Calu3 (cell line): Measurements from ENCODE around the gene TANC1. TPM values are rescaled to one million over a fixed set of nuclear protein-coding genes. Genes with fewer than 3 reads are reported as not detected.

Experiments
- BruUV-seq: library from RNA; stranded (reverse); fragments of 400-500 nt; replicated peaks from 2 replicates; lab custom pipeline; 2021; lab: Mats Ljungman, UMichigan
- CTCF ChIA-PET: fragments of 300-600 bp; sonication (Branson Sonifier 250); formaldehyde crosslinking; loops from one replicate; lab custom pipeline; 2022; ENCODE audit warnings: antibody characterized with exemption; lab: Charles Lee
- DNase-seq: peaks from one replicate; pipeline ENCODE4 v3.0.0; 2022
- H3K27ac Mint-ChIP-seq: one replicate; pipeline ENCODE4 v1.8.0; 2022; ENCODE audit warnings: mixed read lengths; ENCODE audit not compliant: unreplicated experiment
- H3K27me3 Mint-ChIP-seq: one replicate; pipeline ENCODE4 v1.8.0; 2022; ENCODE audit warnings: mixed read lengths; ENCODE audit not compliant: unreplicated experiment
- H3K36me3 Mint-ChIP-seq: one replicate; pipeline ENCODE4 v1.8.0; 2022; ENCODE audit warnings: mild to moderate bottlenecking, moderate library complexity, mixed read lengths; ENCODE audit not compliant: insufficient read depth, unreplicated experiment
- H3K4me1 Mint-ChIP-seq: one replicate; pipeline ENCODE4 v1.8.0; 2022; ENCODE audit warnings: mild to moderate bottlenecking, low read depth, mixed read lengths; ENCODE audit not compliant: unreplicated experiment
- H3K4me3 Mint-ChIP-seq: one replicate; pipeline ENCODE4 v1.8.0; 2022; ENCODE audit warnings: mild to moderate bottlenecking, low read depth, moderate library complexity, mixed read lengths; ENCODE audit not compliant: unreplicated experiment
- H3K9me3 Mint-ChIP-seq: one replicate; pipeline ENCODE4 v1.8.0; 2022; ENCODE audit warnings: low read depth, mixed read lengths; ENCODE audit not compliant: unreplicated experiment
- CTCF ChIP-seq: fragments of 200-600 bp; IDR thresholded peaks from one replicate; pipeline ENCODE4 v1.8.0; 2022; ENCODE audit warnings: antibody characterized with exemption; ENCODE audit not compliant: unreplicated experiment
- intact Hi-C: fragments of 100-400 bp; cut with micrococcal nuclease; formaldehyde crosslinking; loops from one replicate; pipeline ENCODE4 v1.10.0; 2022; ENCODE audit not compliant: unreplicated experiment
- total RNA-seq: library from RNA; stranded (reverse); gene quantifications from 2 replicates; pipeline ENCODE4 v1.2.3, GENCODE V29; 2022

TANC1 gene
- total RNA-seq, 1 experiment from 2014 or later, result 41.2 TPM

GRCh38 chr2:159270744-159271379, 302.4 kb downstream of the TANC1 start:
- DNase-seq, result no peak
- H3K9me3 Mint-ChIP-seq, result no peaks in the 10 kb centered on the region
- H3K27me3 Mint-ChIP-seq, result no peaks in the 10 kb centered on the region
- H3K27ac Mint-ChIP-seq, result no peak overlapping the region
- CTCF ChIA-PET, result interaction anchor here (0.6 kb wide), 1 partner anchor 10 kb away, joined by 4 read pairs; no protein-coding TSS in a partner anchor
- no peaks in the 10 kb centered on the region for H3K4me1 Mint-ChIP-seq
- no peaks in the 10 kb centered on the region for H3K36me3 Mint-ChIP-seq
- H3K4me3 Mint-ChIP-seq, result no peak overlapping the region
- no TSS peak for BruUV-seq
- intact Hi-C loops, result no loop called here
- TF ChIP-seq CTCF, result no peak

- no TSS peak for BruUV-seq
- TF ChIP-seq CTCF, result no peak
- no peaks in the 10 kb centered on the region for H3K9me3 Mint-ChIP-seq
- H3K27ac Mint-ChIP-seq, result no peak overlapping the region
- CTCF ChIA-PET, result no interaction called here
- intact Hi-C loops, result no loop called here
- H3K27me3 Mint-ChIP-seq, result no peaks in the 10 kb centered on the region
- H3K4me1 Mint-ChIP-seq, result no peaks in the 10 kb centered on the region
- no peak overlapping the region for H3K4me3 Mint-ChIP-seq
- no peaks in the 10 kb centered on the region for H3K36me3 Mint-ChIP-seq
- no peak for DNase-seq
These were observed 303.7 kb downstream of the TANC1 start for GRCh38 chr2:159272156-159272555.

GRCh38 chr2:159275111-159275510, 306.7 kb downstream of the TANC1 start:
- no peaks in the 10 kb centered on the region for H3K9me3 Mint-ChIP-seq
- no peaks in the 10 kb centered on the region for H3K36me3 Mint-ChIP-seq
- H3K4me3 Mint-ChIP-seq, result no peak overlapping the region
- no peak for TF ChIP-seq CTCF
- no TSS peak for BruUV-seq
- DNase-seq, result no peak
- H3K4me1 Mint-ChIP-seq, result no peaks in the 10 kb centered on the region
- intact Hi-C loops, result no loop called here
- CTCF ChIA-PET, result no interaction called here
- H3K27ac Mint-ChIP-seq, result no peak overlapping the region
- no peaks in the 10 kb centered on the region for H3K27me3 Mint-ChIP-seq

GRCh38 chr2:159279700-159280099, 311.3 kb downstream of the TANC1 start:
- Mint-ChIP-seq H3K9me3 (no peaks in the 10 kb centered on the region), H3K27ac (no peak overlapping the region), H3K4me1 (peaks cover 9% of the 10 kb centered on the region), H3K27me3 (no peaks in the 10 kb centered on the region), H3K36me3 (no peaks in the 10 kb centered on the region), H3K4me3 (no peak overlapping the region)
- no peak for TF ChIP-seq CTCF
- CTCF ChIA-PET, result no interaction called here
- intact Hi-C loops, result no loop called here
- DNase-seq, result no peak
- no TSS peak for BruUV-seq
